Left ventricle myocardium inferior (tissue), 1 donor: ENCODE measurements around the gene INPP4B. TPM values are rescaled to one million over a fixed set of nuclear protein-coding genes. Genes with fewer than 3 reads are reported as not detected.

Source experiments
- DNase-seq: peaks from one replicate; pipeline ENCODE4 v3.0.0-alpha.2; 2020
- H3K27ac ChIP-seq: fragments of 200-600 bp; replicated peaks from 2 replicates; pipeline ENCODE4 v1.8.0; 2021
- H3K27me3 ChIP-seq: fragments of 200-600 bp; 2 replicates; pipeline ENCODE4 v1.8.0; 2021; ENCODE audit warnings: low read depth
- H3K36me3 ChIP-seq: fragments of 200-600 bp; 2 replicates; pipeline ENCODE4 v1.8.0; 2021
- H3K4me1 ChIP-seq: fragments of 200-600 bp; 2 replicates; pipeline ENCODE4 v1.8.0; 2021
- H3K4me3 ChIP-seq: fragments of 200-600 bp; 2 replicates; pipeline ENCODE4 v1.8.0; 2021; ENCODE audit warnings: mild to moderate bottlenecking, moderate library complexity
- H3K9me3 ChIP-seq: fragments of 200-600 bp; replicated peaks from 2 replicates; pipeline ENCODE4 v1.8.0; 2021
- CTCF ChIP-seq: fragments of 200-600 bp; IDR thresholded peaks from 2 replicates; pipeline ENCODE4 v1.8.0; 2021; ENCODE audit warnings: antibody characterized with exemption, mild to moderate bottlenecking, borderline replicate concordance
- intact Hi-C: fragments of 100-400 bp; cut with micrococcal nuclease; formaldehyde crosslinking; loops from one replicate; pipeline ENCODE4 v1.11.0; 2022
- total RNA-seq: library from RNA; stranded (reverse); fragmentation: NEBNext Ultra II Directional; extraction: Animal tissue kit (Norgen Biotek cat#: 25700); gene quantifications from one replicate; pipeline ENCODE4 v1.2.1, GENCODE V29; 2021
- donor health status: DM: no; HTN: yes; CAD: no; lungs with severe emphysema.

Gene INPP4B
- total RNA-seq, 1 donor from 2014 or later = 61.1 TPM

GRCh38 chr4:142473218-142473959, 372.7 kb downstream of the INPP4B start:
- no peak overlapping the region for H3K4me3 ChIP-seq
- TF ChIP-seq CTCF = no peak
- DNase-seq = peak; percentile 18
- H3K4me1 ChIP-seq = peaks cover 7% of the 10 kb centered on the region
- no peaks in the 10 kb centered on the region for H3K9me3 ChIP-seq
- no peaks in the 10 kb centered on the region for H3K27me3 ChIP-seq
- intact Hi-C loops = no loop called here
- H3K36me3 ChIP-seq = no peaks in the 10 kb centered on the region
- no peak overlapping the region for H3K27ac ChIP-seq

- Histone ChIP-seq H3K36me3 (no peaks in the 10 kb centered on the region), H3K4me1 (no peaks in the 10 kb centered on the region), H3K27me3 (no peaks in the 10 kb centered on the region), H3K9me3 (no peaks in the 10 kb centered on the region), H3K4me3 (no peak overlapping the region), H3K27ac (no peak overlapping the region)
- no peak for TF ChIP-seq CTCF
- intact Hi-C loops = no loop called here
- no peak for DNase-seq
Measured at GRCh38 chr4:142467088-142467487, 379.0 kb downstream of the INPP4B start.

- Histone ChIP-seq H3K4me1 (no peaks in the 10 kb centered on the region), H3K36me3 (no peaks in the 10 kb centered on the region), H3K4me3 (no peak overlapping the region), H3K27ac (no peak overlapping the region), H3K27me3 (no peaks in the 10 kb centered on the region), H3K9me3 (no peaks in the 10 kb centered on the region)
- no peak for DNase-seq
- TF ChIP-seq CTCF = no peak
- intact Hi-C loops = no loop called here
Measured at GRCh38 chr4:142465526-142465925, 380.6 kb downstream of the INPP4B start.

GRCh38 chr4:142463206-142463605, 382.9 kb downstream of the INPP4B start:
- Histone ChIP-seq H3K9me3 (no peaks in the 10 kb centered on the region), H3K27ac (no peak overlapping the region), H3K4me3 (no peak overlapping the region), H3K27me3 (no peaks in the 10 kb centered on the region), H3K36me3 (no peaks in the 10 kb centered on the region), H3K4me1 (peaks cover 3% of the 10 kb centered on the region)
- TF ChIP-seq CTCF = no peak
- DNase-seq = no peak
- intact Hi-C loops = no loop called here

- Histone ChIP-seq H3K36me3 (no peaks in the 10 kb centered on the region), H3K4me3 (no peak overlapping the region), H3K27ac (no peak overlapping the region), H3K27me3 (no peaks in the 10 kb centered on the region), H3K9me3 (no peaks in the 10 kb centered on the region), H3K4me1 (peaks cover 8% of the 10 kb centered on the region)
- intact Hi-C loops = no loop called here
- no peak for DNase-seq
- TF ChIP-seq CTCF = no peak
Measured at GRCh38 chr4:142452161-142452855, 393.8 kb downstream of the INPP4B start.
